Osteocyte (in vitro differentiated cells): ENCODE measurements around the gene CTNS. TPM values are rescaled to one million over a fixed set of nuclear protein-coding genes. Genes with fewer than 3 reads are reported as not detected.

ENCODE experiments used
- DNase-seq: peaks from one replicate; pipeline ENCODE4 v3.0.0; 2021; ENCODE audit warnings: mixed read lengths; ENCODE audit not compliant: unreplicated experiment; ENCODE audit errors: extremely low spot score
- H3K27ac Mint-ChIP-seq: one replicate; pipeline ENCODE4 v1.8.0; 2021; ENCODE audit warnings: mild to moderate bottlenecking, mixed read lengths; ENCODE audit not compliant: unreplicated experiment
- H3K27me3 Mint-ChIP-seq: one replicate; pipeline ENCODE4 v1.8.0; 2021; ENCODE audit warnings: mixed read lengths; ENCODE audit not compliant: unreplicated experiment
- H3K36me3 Mint-ChIP-seq: one replicate; pipeline ENCODE4 v1.8.0; 2021; ENCODE audit warnings: mixed read lengths; ENCODE audit not compliant: unreplicated experiment
- H3K4me1 Mint-ChIP-seq: one replicate; pipeline ENCODE4 v1.8.0; 2021; ENCODE audit warnings: mixed read lengths; ENCODE audit not compliant: unreplicated experiment
- H3K4me3 Mint-ChIP-seq: one replicate; pipeline ENCODE4 v1.8.0; 2021; ENCODE audit warnings: mild to moderate bottlenecking, moderate library complexity, mixed read lengths; ENCODE audit not compliant: unreplicated experiment
- H3K9me3 Mint-ChIP-seq: one replicate; pipeline ENCODE4 v1.8.0; 2021; ENCODE audit warnings: mixed read lengths; ENCODE audit not compliant: unreplicated experiment
- CTCF ChIP-seq: fragments of 200-600 bp; sonication (generic); IDR thresholded peaks from 2 replicates; pipeline ENCODE4 v1.5.0; 2021; ENCODE audit warnings: antibody characterized with exemption, mild to moderate bottlenecking, moderate library complexity
- long read RNA-seq: library from polyadenylated mRNA; unstranded; transcript quantifications from one replicate; pipeline ENCODE4 v2.0.0, GENCODE V29; 2021
- total RNA-seq: library from RNA; stranded (reverse); gene quantifications from 2 replicates; pipeline ENCODE4 v1.2.1, GENCODE V29; 2021

CTNS gene
- 23.8 and 24.9 TPM in 2 replicates for total RNA-seq
- long read RNA-seq, transcript CTNS-201 (12 exons, 2,866 nt) = major isoform, 75 of 140 reads
- long read RNA-seq, partial matches to known transcripts = 8 of 140 reads
- long read RNA-seq, other reads (novel, unspliced or antisense) = 56 of 140 reads

GRCh38 chr17:3636154-3636907 is at the start of gene CTNS, which contains the start of gene SHPK:
CTNS (plus strand) TSS chr17:3636760; CDS start chr17:3640207, 3,447 bp downstream.
SHPK (minus strand) TSS chr17:3636250; CDS start chr17:3636219, 31 bp downstream.
- H3K4me3 Mint-ChIP-seq = peak within 1 kb of the TSS; percentile 96

GRCh38 chr17:3589784-3590183 is 46.8 kb upstream of the CTNS start:
- no peak for DNase-seq
- peaks cover 2% of the 10 kb centered on the region for H3K4me1 Mint-ChIP-seq
- TF ChIP-seq CTCF = no peak
- no peaks in the 10 kb centered on the region for H3K27me3 Mint-ChIP-seq
- peaks cover 19% of the 10 kb centered on the region for H3K36me3 Mint-ChIP-seq
- H3K9me3 Mint-ChIP-seq = no peaks in the 10 kb centered on the region
- no peak overlapping the region for H3K4me3 Mint-ChIP-seq
- H3K27ac Mint-ChIP-seq = no peak overlapping the region

More at GRCh38 chr17:3636154-3636907, at the start of gene CTNS, which contains the start of gene SHPK:
- DNase-seq = peak; percentile 99
- Mint-ChIP-seq H3K27me3 (no peaks in the 10 kb centered on the region), H3K27ac (peak within 1 kb of the TSS; percentile 100), H3K36me3 (no peaks in the 10 kb centered on the region), H3K9me3 (no peaks in the 10 kb centered on the region), H3K4me1 (peaks cover 29% of the 10 kb centered on the region)
- no peak for TF ChIP-seq CTCF

- no peaks in the 10 kb centered on the region for H3K9me3 Mint-ChIP-seq
- no peak for DNase-seq
- H3K4me1 Mint-ChIP-seq = peaks cover 2% of the 10 kb centered on the region
- H3K27me3 Mint-ChIP-seq = no peaks in the 10 kb centered on the region
- peaks cover 19% of the 10 kb centered on the region for H3K36me3 Mint-ChIP-seq
- H3K4me3 Mint-ChIP-seq = no peak overlapping the region
- no peak for TF ChIP-seq CTCF
- peak overlapping the region; percentile 14 for H3K27ac Mint-ChIP-seq
Observed at GRCh38 chr17:3590231-3590630, 46.3 kb upstream of the CTNS start.

- no peak for DNase-seq
- Mint-ChIP-seq H3K4me1 (peaks cover 2% of the 10 kb centered on the region), H3K36me3 (peaks cover 16% of the 10 kb centered on the region), H3K9me3 (no peaks in the 10 kb centered on the region), H3K4me3 (no peak overlapping the region), H3K27me3 (no peaks in the 10 kb centered on the region), H3K27ac (no peak overlapping the region)
- TF ChIP-seq CTCF = no peak
Observed at GRCh38 chr17:3590768-3591167, 45.8 kb upstream of the CTNS start.

GRCh38 chr17:3592216-3592860 is 44.2 kb upstream of the CTNS start:
- Mint-ChIP-seq H3K27me3 (no peaks in the 10 kb centered on the region), H3K4me1 (peaks cover 2% of the 10 kb centered on the region), H3K36me3 (peaks cover 11% of the 10 kb centered on the region), H3K4me3 (no peak overlapping the region), H3K9me3 (no peaks in the 10 kb centered on the region), H3K27ac (no peak overlapping the region)
- DNase-seq = no peak
- no peak for TF ChIP-seq CTCF
